ENCODE data around the gene NOS2.
A peak's percentile ranks its signal among the peaks of the same experiment; 100 is the strongest.
"Not testable (repeated sequence)": the region's sequence is repeated elsewhere in the genome, so short reads cannot be mapped to it uniquely, and the experiment has no call there.

NOS2 gene

DNA sequence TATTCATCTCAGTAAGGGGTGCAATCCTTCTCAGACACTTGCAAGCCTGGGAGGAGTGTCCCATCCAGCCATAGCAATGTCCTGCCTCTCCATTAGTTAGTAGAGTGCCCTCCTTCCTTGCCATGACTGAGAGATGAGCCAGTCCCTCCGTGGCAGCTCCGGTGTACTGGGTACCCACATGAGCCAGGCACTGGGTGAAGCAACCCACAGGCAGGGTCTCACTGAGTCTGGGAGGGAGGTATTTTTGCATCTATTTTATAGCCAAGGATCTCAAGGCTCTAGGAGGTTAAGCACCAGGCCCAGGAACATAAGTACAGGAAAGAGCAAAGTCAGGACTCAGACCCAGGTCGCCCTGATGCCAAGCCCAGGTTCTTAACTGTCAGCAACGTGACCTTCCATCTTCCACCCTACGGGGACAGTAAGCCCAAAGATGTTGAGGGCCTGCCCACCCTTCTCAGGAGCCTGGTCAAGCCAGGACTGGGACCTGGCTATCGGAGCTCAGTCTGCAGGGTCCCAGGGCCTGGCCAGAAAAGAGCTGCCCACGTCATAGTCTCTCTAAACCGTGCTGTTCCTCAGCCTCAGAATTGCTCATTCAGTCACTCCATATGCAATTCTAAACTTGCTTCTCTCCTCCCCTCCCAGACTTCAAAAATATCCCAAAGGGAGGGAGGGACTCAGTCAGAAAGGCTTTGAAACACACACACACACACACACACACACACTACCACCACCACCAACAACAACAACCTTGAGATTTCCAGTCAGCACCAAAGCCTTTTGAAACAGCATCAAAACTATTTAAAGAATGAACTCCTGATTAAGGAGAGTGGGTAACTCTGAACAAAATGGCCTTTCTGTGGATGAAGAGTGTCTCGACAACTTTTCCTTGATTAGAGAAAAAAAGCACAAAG is 16.6 kb downstream of the NOS2 start:
- DNase-seq: no peak

DNA sequence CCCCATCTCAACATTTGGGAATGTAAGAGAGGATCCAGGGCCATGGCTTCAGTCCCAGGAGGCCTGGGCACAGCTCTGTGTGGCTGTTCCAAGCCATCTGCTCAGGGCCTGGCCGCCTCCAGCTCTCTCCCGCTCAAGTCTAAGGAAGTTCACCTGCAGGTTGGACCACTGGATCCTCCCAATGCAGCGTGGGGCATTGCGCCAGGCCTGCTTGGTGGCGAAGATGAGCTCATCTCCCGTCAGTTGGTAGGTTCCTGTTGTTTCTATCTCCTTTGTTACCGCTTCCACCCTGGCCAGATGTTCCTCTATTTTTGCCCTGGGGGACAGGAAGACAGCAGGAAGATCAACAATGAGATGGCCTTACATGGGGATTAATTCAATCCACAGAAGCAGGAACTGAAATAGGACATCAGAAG is 17.5 kb downstream of the NOS2 start:
- no peak for DNase-seq

DNA sequence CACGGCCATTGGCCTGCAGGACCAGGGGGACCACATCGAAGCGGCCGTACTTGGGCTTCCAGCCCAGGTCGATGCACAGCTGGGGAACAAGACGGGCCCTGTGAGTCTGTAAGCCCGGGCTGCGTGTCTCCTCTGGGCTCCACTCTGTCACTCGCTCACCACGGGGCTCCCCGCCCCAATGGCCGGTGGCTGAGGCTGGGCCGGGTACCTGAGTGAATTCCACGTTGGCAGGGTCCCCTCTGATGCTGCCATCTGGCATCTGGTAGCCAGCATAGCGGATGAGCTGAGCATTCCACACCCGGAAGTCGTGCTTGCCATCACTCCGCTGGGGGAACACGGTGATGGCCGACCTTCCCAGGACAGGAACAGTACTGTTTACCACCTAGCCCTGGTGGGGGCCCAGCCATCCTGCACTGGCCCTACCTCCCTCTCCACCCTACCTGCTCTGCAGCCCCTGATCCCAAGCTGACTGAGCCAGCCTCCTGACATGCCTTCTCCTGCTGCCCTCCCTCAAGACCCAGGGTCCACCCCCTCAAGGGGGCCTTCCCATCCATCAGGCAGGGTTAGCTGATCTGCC is 19.4 kb downstream of the NOS2 start:
- no peak for DNase-seq

DNA sequence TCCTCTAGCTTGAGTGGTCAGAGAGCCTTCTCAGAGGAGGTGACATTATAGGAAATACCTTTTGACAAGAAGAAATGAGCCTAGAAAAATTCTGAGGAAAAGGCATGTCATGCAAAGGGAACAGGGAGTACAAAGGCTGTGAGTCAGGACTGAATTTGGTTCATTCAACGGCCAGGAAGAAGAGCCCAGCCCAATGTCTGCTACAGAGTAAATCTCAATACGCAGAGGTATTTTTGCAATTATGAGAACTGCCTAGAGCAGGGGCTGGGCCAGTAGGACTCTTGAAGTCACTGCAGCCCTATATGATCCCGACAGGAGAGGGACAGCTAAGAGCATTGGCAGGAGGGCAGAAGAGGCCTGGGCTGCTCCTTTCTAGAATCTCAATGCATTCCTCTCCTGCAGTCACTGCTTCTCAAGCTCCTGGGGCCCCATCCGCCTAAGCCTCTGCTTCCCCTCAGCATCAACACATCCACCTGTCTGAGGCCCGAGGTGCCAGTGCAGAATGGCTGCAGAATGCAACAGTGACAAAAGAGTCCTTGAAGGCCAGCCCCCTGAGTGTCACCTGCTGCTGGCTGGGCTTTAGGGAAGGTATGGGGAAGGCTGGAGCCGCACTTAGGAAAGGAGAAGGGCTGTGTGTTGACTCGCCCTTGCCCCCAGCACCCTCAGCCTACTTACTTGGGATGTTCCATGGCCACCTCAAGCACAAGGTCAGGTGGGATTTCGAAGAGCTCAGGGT is 20.1 kb downstream of the NOS2 start:
- no peak for DNase-seq

DNA sequence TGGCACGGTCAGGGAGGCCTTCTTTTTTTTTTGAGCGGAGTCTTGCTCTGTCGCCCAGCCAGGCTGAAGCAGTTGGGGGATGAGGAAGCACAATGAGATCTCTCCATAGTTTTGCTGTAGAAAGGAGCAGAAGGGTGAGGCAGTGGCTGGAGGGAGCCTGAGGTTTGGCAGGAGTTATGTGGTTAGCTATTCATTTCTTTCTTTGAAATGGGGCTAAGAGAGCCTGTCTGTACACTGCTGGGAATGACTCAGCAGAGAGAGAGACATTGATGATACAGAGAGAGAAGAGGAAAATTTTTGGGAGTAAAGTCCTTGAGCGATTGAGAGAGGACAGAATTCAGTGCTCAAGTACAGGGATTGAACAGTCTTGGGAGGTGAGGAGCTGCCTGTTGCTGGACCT is 22.1 kb downstream of the NOS2 start:
- no peak for DNase-seq

DNA sequence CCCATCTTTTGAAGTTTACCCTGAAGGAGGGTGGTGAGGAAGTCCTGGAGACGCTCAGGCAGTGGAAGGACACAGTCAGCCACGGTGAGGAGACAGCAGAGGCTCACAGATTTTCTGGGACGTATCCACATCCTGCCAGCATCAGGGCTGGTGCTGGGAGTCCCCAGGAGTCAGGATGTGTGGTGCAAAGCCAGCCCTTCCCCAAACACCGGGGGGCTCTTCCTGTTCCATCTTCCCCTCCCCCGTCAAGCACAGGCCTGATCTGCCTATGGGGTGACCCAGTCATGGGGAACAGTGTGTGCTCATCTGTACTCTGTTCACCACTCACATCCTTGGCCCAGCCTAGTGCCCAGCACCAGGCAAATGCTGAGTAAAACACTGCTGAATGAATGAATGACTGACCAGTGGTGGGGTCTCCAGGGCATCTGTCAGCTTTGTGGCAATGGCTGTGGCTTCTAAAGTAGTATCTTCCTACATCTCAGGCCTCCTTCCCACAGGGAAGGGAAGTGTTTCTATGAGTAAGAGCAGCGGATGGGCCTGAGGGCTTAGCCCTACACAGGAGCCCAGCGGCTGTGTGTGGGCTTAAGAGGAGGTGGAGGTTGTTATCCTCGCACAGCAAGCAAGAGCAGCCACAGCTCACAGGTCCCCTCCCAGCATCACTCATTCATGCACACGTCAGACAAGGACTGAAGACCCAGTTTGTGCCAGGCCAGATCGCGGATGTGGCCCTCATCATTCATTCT is 23.3 kb downstream of the NOS2 start:
- DNase-seq: no peak

DNA sequence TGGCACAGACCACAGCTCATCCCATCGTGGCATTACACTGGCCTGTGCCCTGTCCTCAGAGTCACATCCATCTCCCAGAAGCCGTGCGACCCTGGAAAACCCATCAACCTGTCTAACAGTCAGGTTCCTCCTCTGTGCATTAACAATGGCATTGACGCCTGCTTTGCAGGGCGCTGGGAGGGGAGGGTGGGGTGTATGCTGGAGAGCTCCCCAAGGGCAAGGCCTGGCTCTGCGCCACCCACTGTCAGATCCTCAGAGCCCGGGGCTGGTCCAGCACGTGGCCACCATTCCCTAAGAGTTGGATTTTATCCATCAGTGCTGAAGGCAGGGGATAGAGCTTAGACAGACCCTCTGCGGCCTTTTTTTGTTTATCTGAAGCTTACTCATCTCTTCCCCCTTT is 28.7 kb downstream of the NOS2 start:
- DNase-seq: no peak

DNA sequence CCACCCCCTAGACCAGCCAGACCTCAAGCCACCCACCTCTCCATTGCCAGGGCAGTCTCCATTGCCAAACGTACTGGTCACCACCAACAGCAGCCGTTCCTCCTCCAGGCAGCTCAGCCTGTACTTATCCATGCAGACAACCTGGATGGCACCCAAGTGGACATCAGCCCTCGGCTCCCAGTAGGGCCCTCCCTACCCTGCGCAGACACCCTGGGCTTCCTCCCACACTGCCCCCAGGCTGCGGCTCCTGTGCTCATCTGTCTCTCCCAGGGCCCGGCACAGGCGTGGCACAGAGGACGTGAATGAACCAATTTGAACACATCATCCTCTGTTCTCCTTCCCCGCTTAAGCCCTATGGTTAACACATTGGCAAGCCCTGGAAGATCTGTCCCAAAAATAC is 29.5 kb downstream of the NOS2 start:
- DNase-seq: no peak

DNA sequence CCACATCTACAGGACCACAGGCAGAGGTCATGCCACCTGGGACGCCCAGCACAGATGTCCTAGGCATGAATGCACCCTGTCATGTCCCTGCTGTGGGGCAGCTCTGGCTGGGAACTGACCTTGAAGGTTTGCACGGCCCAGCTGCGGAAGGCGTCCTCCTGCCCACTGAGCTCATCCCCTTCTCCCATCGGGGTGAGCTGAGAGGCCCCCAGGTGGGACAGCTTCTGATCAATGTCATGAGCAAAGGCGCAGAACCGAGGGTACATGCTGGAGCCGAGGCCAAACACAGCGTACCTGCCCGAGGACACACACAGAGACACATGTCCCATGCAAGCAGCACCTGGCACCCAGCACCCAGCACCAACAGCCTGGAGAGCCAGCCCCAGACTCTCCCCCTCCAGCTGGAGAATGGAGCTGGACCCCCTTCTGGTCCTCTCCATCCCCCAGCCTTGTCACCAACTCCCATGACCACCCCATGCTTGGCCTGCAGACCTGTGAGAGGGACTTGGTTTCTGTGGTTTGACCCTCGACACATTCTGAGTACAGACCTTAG is 31.4 kb downstream of the NOS2 start:
- no peak for DNase-seq

DNA sequence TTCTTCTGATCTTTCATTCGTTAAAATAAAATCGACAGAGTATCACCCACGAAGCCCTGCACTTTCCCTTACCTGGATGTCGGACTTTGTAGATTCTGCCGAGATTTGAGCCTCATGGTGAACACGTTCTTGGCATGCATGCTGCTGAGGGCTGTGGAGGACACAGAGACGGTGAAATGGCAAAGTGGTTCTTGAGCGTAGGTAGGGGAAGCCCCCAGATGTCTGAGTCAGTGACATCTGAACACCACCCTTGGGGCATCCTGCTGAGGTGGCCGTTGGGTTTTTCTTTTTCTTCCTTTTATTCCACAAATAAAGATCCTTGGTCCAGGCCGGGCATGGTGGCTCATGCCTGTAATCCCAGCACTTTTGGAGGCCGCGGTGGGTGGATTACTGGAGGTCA is 33.9 kb downstream of the NOS2 start:
- DNase-seq: no peak

DNA sequence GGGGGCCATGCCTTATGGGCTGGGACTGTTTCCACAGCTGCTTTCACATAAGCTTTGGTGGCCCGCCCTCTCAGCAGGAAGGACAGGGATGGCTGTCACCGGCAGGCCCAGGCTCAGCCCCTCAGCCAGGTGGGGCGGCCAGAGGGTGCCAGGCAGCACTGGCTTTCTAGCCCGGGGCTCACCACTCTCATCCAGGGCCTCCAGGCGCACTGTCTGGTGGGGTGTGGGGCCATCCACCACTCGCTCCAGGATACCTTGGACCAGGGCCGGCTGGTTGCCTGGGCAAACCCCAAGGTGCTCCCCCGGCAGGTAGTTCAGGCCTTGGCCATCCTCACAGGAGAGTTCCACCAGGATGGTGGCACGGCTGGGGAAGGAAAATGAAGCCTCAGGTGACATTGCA is 35.0 kb downstream of the NOS2 start:
- DNase-seq: no peak

DNA sequence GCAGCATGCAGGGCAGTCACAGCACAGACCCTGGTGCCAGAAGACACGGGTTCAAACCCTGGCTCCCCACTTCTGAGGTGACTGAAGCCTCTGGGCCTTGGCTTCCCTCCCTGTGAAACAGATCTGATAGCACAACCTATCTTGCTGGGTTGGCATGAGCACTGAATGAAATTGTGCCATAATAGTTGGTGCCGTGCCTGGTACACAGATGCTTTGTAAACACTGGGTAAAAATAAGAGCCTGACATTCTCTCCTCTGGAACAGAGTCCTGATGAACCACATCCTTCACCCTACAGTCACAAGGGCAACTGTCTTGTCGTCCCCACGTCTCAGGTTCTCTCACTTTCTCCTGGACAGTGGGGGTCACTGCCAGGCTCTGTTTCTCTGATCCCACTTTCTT is 35.7 kb downstream of the NOS2 start:
- no peak for DNase-seq

DNA sequence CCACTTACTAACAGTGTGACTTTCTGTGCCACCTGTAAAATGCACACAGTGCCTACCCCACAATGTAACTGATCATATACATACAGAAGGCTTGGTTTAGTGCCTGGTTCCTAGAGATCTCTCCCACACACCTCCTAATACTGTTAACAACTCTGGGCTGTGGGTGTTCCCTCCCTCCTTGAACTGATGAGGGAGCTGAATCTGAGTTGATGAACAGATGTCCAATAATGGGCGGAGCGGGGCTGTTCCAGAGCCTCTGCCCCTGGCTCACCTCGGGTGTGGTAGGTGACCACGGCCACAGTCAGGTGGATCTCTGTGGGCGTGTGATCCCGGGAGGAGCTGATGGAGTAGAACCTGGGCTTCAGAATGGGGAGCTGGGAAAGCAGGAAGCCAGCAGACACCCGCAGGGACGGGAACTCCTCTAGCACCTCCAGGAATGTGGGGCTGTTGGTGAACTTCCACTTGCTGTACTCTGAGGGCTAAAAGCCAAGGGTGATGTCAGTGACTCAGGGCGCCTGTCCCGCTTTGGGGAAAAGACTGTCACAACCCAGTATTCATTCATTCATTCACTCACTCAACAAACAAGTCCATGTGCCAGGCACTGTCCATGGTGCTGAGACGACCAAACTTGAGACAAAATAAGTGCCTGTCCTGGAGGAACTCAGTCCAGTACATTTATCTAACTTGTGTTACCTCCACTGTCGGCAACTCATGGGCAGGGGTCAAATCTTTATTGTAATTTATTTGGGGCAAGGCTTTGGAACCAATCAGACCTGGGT is 37.6 kb downstream of the NOS2 start:
- DNase-seq: no peak

DNA sequence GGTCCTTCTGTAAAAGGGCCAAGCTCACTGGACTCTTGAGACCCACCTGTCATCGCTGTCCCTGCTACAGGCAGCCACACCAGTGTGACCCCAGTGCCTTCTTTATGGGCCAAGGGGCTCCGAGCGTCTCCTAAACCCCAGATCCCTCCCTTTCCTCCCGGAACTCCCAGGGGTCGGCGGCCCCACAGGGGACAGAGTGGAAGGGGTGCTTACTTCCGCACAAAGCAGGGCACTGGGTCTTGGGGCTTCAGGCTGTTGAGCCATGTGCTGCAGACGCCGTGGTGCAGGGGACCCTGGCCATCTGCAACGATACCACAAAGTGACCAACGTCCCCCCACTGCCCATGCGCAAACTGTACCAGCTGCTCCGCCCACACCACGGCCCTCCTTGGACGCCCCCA is 39.4 kb downstream of the NOS2 start:
- DNase-seq: not testable (repeated sequence)

DNA sequence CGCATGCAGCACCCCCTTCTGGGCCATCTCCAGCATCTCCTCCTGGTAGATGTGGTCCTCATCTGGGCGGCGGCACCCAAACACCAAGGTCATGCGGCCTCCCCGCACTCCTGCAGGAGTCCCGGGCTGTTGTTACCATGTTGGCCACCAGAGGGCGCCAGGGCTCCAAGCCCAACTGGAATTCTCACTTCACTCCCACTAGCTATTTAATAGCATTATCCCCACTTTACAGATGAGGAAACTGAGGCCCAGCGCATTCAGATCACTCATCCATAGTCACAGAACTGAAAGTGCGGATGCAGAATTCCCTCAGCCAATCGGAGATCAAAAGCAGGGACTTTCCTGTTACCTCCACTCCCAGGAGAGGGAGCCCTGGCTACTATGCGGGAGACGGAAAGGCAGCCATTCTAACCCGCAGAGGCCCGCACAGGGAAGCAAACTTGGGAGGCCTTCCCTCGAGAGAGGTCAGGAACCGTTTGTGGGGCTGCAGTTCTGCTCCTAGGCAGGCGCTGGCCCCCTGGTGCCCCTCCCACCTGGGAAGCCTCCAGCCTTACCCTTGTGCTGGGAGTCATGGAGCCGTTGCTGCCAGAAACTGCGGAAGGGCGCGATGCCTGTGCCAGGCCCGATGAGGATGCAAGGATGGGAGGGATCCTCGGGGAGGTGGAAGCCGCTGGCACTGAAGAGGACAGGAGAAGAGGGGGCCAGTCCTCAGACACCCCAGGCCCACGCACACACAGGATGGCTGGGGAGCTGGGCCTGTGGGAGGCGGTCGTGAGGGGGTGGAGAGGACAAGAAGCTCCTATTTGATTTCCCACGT is 40.1 kb downstream of the NOS2 start:
- DNase-seq: peak; percentile 75

DNA sequence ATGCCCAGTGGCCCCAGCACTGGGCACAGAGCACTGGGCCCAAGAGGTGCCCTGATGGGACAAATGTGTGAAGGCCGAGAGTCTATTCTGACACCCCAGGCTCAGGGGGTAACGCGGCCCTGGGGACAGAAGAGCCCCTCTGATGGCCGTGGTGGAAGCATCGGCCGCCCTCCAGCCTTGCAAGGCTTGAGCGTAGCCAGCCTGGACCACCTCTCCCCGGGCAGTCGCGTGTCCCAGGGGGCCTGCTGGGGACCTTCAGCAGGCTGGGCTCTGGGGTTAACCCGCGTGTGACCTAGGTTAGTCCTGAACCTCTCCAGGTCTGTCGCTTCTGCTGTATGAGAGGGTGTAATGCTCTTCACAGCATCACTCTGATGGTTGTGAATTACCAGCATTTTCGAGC is 40.8 kb downstream of the NOS2 start:
- no peak for DNase-seq

DNA sequence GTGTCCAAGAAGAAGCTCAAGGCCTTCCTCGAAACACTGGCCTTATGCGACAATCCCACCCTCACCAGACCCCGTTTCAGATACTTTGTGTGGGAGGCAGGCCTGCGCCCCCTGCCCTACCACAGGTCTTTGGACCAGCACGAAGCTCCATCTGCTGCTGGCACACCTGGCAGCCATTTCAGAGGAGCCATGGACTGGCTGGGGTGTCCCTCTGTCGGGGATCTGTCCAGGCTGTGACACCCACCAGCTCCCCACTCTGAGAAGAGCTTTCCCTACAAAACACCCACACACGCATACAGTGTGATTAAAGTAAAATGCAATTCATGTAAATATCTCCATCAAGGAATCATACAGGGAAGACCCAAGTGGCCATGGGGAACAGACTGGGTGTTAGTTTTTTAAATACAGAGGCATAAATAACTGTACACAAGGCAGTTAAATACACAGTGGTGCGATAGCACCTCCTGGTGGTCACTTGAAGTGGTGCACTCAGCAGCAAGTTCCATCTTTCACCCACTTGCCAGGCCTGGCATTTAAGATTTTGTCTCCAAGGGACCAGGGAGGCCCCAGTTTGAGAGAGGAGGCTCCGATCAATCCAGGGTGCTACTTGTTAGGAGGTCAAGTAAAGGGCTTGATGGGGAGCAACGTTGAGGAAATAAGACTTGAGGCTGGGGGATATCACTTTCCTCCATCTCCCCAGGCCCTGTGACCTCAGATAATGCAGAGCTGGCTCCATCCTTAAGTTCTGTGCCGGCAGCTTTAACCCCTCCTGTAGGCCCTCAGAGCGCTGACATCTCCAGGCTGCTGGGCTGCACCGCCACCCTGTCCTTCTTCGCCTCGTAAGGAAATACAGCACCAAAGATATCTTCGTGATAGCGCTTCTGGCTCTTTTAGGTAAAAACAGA is 43.6 kb downstream of the NOS2 start:
- DNase-seq: peak; percentile 55

DNA sequence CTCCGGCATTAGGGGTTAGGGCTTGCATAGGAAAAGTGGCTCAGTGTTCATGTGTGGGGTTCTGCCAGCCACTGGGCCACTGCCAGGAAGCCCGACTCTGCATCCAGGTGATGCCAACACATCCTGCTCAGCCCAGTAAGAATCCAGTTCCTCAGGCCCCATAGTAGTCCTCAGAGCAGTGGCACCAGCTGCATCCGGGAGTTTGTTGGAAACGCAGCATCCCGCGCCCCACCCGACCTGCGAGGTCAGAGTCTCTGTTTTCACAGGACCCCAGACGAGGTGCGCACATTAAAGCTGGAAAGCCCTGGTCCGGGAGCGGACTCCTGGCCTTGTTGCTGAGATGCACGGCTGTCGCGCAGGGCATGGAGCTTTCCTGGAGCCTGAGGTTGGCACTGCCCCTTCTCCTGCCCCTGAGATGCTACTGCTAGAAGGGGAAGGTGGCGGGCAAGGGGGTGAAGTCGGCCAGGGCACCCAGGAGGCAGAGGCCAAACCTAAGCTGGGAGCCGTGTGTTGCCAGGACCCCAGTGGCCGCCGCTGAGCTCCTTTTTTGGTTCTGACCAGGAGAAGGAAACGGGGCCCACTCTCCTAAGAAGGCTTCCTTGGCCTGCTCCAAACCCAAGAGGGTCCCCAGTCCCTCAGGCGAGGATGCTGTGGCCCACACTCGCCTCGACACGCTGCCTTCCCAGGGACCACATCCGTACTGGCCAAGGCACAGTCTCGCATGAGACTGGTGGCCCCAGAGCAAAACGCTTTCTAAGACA is 44.4 kb downstream of the NOS2 start:
- no peak for DNase-seq

DNA sequence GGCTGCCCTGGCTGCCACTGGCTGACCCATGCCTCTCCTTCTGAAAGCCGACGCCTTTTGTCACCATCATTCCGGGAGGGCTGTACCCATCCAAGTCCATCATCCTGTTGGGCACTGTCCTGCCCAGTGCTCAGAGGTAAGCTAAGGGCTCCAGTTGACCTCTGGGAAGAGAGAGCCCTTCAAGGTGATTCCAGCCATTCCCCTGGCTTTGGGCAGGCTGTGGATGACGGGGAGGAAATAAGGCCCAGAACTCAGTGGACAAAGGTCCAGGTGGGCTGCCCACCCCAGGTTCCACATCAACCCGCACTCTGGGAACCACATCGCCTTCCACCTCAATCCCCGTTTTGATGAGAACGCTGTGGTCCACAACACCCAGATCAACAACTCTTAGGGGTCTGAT is 45.8 kb downstream of the NOS2 start:
- no peak for DNase-seq

Measured in activated T-cell treated with anti-CD3 and anti-CD28 coated beads, Interleukin-2, amount 50 U/mL, for 1 hour (primary cell).